OCI-LY3 (cell line): ENCODE results near the gene GLP2R.

Experiments used
- CTCF ChIP-seq: fragments of 200-600, 300-600 bp; sonication (generic); IDR thresholded peaks from 2 replicates; pipeline ENCODE4 v1.5.1; 2014; ENCODE audit warnings: antibody characterized with exemption, low read length, low read depth
- EZH2phosphoT487 ChIP-seq: fragments of 200-600 bp; shearing (Covaris generic); IDR thresholded peaks from 2 replicates; pipeline ENCODE4 v1.6.1; 2018; ENCODE audit warnings: antibody characterized with exemption, mixed run types, low read depth

GRCh38 chr17:9820448-9820847, 5.3 kb upstream of the GLP2R start:
- no peak for TF ChIP-seq CTCF
- TF ChIP-seq EZH2phosphoT487, result no peak
